ENCODE results near the gene USP33.
"Not testable (repeated sequence)": the region's sequence is repeated elsewhere in the genome, so short reads cannot be mapped to it uniquely, and the experiment has no call there.

Gene USP33

DNA sequence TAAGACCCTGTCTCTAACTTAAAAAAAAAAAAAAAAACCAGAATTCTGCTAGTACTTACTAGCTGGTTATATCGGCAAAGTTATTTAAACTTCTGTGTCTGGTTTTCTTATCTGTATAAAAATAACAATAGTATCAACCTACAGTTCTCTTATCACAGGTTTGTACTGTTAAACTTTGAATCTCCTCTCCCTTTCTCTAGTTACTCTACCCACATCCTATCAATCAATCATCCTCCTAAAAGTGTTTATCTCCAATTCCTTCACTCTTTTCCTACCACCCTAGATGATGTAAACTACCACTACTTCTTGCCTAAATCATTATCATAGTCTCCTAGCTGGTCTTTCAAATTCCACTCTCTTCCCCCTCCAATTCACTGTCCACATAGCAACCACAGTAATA lies 27.6 kb downstream of the USP33 start:
- no peak for DNase-seq

- no peak for DNase-seq
These were observed 33.9 kb downstream of the USP33 start for GRCh38 chr1:77725706-77726105.

DNA sequence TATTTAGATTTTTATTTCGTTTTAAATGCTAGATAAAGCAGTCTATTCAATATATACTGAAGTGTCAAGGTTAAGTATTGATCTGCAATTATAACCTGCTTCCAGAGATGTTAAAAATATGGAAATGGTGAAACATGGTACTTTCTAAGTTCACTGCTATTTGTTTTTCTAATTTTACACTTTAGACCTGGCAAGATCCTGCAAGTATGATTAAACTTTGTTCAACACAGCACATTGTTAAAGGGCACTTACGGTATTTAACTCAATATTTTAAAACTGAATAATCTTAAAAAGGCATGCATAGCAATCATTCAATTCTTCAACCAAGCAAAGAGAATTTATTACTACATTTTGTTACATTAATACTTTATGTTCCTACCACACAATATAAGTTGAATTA lies 41.5 kb downstream of the USP33 start:
- no peak for DNase-seq

GRCh38 chr1:77716065-77716464 lies 43.6 kb downstream of the USP33 start:
- no peak for DNase-seq

DNA sequence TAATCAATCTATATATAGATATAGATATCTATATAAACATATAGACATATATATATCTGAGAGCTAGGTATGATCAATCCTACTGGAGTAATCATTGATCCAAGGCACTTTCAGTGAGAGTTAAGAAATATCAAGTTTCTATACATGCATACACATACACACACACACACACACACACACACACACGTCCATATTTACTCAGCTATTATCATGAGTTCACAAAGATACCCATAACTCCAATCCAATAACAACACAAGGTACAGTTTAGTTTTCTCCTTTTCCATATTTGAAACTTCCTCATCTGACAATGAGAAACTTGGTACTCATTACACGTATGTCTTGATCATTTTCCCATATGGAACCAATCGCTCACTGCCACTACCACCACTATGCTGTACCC lies 49.9 kb downstream of the USP33 start:
- no peak for DNase-seq

DNA sequence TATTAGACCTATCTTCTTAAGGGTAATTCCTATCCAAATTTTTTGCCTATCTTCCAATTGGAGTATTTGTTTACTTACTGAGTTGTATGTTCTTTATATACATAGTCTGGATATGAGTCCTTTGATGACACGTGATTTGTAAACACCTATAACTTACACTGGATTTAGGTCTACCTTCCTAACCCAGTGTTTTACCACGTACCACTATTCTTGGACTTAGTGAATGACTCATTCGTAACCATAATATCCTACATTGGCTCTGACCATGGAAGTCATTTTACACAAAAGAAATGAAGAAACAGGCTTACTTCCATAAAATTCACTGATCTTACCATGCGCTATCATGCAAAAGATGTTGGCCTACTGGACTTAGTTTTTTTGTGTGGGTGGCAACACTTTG lies 53.3 kb downstream of the USP33 start:
- DNase-seq: no peak

GRCh38 chr1:77704736-77705135 lies 54.9 kb downstream of the USP33 start:
- no peak for DNase-seq

- DNase-seq: not testable (repeated sequence)
These were observed 60.0 kb downstream of the USP33 start for GRCh38 chr1:77699673-77700072.

DNA sequence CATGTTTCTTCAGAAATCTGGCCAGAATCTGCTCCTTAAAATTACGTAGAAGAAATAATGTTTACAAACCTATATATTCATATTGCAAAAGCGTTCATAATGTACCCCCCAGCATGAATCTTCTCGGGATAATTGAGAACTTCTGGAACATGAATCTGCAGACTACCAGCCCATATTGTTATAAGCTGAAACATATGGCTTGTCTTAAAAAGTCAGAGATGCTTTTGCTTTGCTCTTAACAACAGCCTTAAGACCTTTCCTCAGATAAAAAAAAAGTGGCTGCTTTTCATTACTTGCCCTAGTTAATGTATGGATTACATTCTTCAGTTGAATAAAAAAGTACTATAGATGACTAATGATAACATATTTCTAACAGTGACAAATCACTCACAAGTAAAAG lies 62.2 kb downstream of the USP33 start:
- no peak for DNase-seq

DNA sequence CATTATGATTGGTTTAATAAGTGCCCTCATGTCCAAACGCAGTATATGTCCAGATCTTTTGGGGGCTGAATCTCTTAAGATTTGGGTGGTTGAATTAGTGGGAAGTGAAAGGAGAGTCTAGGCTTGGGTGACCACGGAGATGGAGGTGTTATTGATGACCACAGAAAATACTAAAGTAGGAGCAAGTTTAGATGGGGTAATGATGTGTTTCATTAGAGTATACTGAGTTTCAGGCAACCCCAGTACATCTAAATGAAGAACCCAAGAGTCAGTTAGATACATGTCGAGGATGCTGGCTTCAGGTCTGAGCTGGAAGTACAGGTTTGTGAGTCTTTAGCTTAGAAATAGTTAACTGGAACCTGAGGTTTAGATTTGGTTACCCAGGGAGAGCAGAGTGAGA lies 70.7 kb downstream of the USP33 start:
- no peak for DNase-seq

GRCh38 chr1:77687519-77687906 lies 72.1 kb downstream of the USP33 start:
- no peak for DNase-seq

DNA sequence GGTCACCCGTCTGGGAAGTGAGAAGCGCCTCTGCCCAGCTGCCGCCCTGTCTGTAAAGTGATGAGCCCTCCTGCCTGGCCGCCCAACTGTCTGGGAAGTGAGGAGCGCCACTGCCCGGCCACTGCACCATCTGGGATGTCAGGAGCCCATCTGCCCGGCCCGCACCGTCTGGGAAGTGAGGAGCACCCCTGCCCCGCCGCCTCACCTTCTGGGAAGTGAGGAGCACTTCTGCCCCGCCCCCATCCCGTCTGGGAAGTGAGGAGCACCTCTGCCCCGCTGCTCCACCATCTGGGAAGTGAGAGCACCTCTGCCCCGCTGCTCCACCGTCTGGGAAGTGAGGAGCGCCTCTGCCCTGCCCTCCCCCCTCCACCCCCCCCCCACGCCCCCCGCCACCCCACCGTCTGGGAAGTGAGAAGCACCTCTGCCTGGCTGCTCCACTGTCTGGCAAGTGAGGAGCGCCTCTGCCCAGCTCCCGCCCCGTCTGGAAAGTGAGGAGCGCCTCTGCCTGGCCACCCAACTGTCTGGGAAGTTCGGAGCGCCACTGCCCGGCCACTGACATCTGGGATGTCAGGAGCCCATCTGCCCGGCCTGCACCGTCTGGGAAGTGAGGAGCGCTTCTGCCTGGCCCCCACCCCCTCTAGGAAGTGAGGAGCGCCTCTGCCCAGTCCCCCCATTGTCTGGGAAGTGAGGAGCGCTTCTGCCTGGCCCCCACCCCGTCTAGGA lies 72.7 kb downstream of the USP33 start:
- no peak for DNase-seq

DNA sequence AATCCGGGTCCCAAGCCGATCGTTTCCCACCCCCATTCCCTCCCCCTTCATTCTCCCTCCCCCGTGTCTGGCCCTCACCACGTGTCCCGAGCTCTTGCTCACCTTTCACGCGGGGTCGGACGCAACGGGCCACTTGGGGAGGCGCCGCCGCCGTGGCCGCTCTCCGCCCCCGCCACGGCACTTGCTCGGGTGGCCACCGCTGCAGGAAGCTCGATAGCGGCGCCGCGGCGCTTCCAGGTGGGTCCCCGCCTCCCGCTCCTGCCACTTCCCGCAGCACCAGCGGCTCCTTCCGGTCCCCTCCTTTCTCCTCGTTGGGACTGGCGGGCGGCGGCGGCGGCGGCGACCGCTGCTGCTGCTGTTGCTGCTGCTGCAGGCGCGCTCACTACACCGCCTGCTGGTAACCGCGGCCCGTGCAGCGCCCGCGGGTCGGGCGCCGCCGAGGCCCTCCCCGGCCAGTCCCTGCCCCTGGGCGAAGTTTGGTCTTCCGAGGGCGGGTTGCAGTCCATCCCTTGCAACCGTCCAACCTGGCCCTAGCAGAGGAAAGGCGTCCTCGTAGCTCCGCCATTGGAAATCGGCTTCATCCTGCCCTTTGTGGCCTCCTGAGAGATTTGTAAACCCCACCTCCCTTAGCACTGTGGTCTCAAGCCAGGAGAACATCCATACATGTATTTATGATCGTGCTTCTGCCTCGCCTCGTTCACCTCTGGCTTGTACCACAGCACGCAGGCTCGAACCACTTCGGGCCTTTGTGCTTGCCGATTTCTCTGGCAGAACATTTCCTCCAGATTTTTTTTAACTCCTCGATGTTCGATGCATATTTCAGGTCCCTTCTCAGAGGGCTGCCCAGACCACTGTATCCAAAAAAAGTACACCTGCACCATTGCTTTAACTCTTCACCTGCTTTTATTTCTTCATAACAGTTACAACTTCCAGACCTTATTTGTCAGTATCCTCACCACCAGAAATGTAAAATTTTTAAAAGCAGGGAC lies 76.2 kb downstream of the USP33 start:
- peak; percentile 86 for DNase-seq

GRCh38 chr1:77682460-77683159 lies 77.0 kb downstream of the USP33 start, which contains the start of gene ZZZ3:
Gene ZZZ3 (minus strand): TSS chr1:77682658. CDS start chr1:77633354, 49,304 bp downstream.
- DNase-seq: peak; percentile 91

DNA sequence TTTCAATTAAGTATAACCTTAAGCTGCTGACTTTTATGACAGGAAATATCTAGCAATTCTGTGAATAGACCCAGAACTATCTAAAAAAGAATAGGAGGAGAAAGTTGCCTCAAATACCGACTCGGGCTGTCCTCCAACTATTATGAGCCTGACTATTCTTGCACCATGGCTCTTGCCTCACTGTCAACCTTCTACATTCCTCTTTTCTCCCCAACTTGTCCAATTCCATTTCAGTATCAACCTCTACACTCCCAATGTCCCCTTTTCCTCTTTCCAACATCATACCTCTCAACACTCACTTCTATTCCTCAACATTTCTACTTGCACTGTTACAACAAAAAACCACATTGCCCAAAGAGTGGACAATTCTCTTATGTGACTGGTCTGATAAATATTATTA lies 79.5 kb downstream of the USP33 start:
- no peak for DNase-seq

DNA sequence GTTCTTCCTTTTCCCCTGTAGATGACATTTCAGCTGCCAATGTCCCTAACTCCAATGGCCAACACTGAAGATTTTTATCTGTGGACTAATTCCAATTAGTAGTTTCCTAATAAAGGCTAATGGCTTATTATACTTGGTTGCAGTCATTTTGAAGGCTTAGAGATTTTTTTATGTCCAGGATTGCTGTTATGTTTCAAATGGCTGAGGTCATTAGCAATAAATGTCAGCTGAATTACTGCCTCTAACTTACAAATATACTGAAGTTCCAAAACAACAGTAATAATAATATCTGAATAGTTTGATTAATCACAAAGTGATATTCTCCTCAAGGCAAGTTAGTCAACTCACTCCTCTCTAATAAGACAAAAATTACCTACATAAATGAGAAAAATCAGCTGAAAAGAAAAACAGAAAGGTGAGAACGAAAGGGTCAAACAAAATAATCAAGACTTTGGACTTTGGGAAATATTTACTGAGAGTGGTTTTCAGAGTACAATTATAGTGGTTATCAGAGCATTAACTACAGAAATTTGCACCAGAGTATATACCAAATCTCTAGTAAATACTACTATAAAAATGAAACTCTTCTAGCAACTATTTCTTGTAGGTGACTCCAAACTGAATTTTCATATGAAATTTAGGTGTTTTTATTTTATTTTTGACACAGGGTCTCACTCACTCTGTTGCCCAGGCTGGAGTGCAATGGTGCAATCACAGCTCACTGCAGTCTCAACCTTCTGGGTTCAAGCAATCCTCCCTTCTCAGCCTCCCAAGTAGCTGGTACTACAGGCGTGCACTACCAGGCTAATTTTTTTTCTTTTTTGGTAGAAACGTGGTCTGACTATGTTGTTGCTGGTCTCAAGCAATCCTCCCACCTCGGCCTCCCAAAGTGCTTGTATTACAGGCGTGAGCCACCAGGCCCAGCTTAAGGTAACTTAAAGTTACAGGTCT lies 80.7 kb downstream of the USP33 start:
- no peak for DNase-seq

DNA sequence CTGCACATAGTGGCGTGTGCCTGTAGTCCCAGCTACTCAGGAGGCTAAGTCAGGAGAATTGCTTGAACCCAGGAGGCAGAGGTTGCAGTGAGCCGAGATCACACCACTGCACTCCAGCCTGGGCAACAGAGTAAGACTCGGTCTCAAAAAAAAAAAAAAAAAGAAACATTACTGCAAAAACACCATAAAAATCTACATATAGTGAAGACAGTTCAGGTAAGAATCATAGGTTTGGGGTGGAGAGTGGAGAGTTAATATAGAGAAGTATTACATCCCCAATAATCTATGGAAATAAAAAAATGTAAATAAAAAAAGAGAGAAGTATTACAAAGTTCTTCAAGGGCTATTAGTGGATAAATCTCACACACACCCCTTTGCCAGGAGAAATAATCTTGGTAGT lies 84.8 kb downstream of the USP33 start:
- not testable (repeated sequence) for DNase-seq

DNA sequence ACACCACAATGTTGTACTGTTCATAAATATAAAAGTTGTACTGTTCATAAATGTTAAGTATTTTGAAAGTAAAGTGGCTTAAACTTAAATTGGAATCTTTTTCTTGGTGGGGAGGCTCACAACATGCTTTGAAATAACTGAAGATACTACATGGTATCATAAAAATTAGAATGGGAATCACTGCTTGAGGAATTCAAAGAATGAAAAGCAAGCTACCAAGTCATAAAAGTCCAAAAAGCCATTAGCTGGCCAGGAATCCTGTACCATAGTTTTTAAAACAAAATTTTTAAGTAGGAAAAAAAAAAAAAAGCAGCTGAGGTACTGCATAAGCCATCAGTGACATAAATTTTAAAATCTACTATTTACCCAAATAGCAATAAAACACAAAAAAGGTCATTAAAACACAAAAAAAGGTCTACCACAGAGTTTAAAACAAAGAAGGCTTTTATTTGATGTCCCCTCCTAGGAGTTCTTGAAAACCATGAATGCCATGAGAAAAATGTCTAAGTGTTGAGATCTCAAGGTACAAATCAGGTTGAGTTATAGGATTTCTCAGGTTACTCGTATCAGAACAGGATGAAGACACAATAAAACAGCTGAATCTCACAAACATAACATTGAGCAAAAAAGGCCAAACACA lies 85.8 kb downstream of the USP33 start:
- no peak for DNase-seq

DNA sequence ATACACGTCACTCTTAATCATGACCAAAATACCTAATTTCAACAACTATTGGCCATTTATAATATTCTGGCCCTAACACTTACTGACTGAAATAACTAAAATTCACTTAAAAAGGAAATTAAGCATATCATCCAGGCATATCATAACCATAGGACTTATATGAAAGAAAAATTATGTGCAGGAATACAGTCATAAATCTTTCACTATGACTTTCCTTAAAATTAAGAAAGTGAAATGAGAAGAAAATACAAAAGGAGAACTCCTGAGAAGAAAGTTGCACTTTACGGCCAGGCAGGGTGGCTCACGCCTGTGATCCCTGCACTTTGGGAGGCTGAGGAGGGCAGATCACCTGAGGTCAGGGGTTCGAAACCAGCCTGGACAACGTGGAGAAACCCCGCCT lies 86.6 kb downstream of the USP33 start:
- DNase-seq: no peak

- no peak for DNase-seq
These were observed 87.3 kb downstream of the USP33 start for GRCh38 chr1:77672374-77672773.

DNA sequence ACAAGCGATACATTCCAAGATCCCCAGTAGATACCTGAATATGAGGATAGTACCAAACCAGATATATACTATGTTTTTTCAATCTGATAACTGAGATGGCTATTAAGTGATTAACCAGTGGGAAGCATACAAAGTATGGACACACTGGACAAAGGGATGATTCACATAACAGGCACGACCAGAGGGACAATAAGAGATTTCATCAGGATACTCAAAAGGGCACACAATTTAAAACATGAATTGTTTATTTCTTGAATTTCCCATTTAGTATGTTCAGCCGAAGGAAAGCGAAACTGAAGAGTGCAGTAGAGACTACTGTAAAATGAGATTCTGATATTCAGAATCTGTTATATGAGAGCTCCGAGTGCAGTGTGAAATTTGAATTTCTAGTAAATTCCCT lies 87.8 kb downstream of the USP33 start:
- no peak for DNase-seq

DNA sequence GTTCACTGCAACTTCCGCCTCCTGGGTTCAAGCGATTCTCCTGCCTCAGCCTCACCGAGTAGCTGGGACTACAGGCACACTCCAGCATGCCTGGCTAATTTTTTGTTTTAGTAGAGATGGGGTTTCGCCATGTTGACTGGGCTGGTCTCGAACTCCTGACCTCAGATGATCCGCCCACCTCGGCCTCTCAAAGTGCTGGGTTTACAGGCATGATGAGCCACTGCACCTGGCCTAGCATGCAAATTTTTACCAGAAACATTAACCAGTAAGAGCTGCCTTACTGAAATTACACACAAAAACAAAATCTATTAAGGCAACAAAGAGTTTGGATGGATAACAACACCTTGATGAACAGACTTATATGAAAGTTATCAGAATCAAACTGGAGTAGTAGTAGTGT lies 89.3 kb downstream of the USP33 start:
- DNase-seq: no peak
